HT1080 (cell line): ENCODE measurements around the gene AMOT. TPM values are rescaled to one million over a fixed set of nuclear protein-coding genes. Genes with fewer than 3 reads are reported as not detected.

Experiments
- DNase-seq: peaks from one replicate; pipeline ENCODE4 v3.0.0-alpha.2; 2015; ENCODE audit warnings: low read depth
- small RNA-seq: library from RNA; depleted of rRNA; stranded (forward); fragments of <200 nt; gene quantifications from one replicate; pipeline ENCODE3, GENCODE V24; 2014
- total RNA-seq: library from RNA; depleted of rRNA; stranded (reverse); fragments of >200 nt; shearing (Covaris generic); gene quantifications from 2 replicates; pipeline ENCODE4 v1.2.3, GENCODE V29; 2014; rRNA removed

AMOT gene
- total RNA-seq, 1 experiment from 2014 or later, result 2.7 TPM

GRCh38 chrX:112738347-112739033, 102.1 kb downstream of the AMOT start:
- no peak for DNase-seq

- no peak for DNase-seq
These were observed 104.3 kb downstream of the AMOT start for GRCh38 chrX:112736310-112736709.

- DNase-seq, result no peak
These were observed 105.5 kb downstream of the AMOT start for GRCh38 chrX:112735147-112735546.

GRCh38 chrX:112734290-112734689, 106.3 kb downstream of the AMOT start:
- DNase-seq, result peak; percentile 15

GRCh38 chrX:112731793-112732192, 108.8 kb downstream of the AMOT start:
- DNase-seq, result no peak

Small RNAs within 50 kb of the gene (small RNA-seq; reads per million reads assigned to genes)
- gene RN7SL266P, result not detected

Other genes starting within 250 kb of the AMOT start
- gene LHFPL1, start 160.9 kb downstream of the AMOT start, total RNA-seq, result 0.32 TPM in 1 of 2 replicates, not detected in the other